Liver (tissue), 9 donors: ENCODE results near the gene ZNF846. TPM values are rescaled to one million over a fixed set of nuclear protein-coding genes. Genes with fewer than 3 reads are reported as not detected.
"Not testable (repeated sequence)": the region's sequence is repeated elsewhere in the genome, so short reads cannot be mapped to it uniquely, and the experiment has no call there.

ENCODE experiments used
- DNase-seq: peaks from one replicate; pipeline ENCODE4 v3.0.0-alpha.2; 2017; ENCODE audit warnings: low spot score
- H3K27ac ChIP-seq, 2 donors: one replicate each; pipeline ENCODE4 v1.7.0; 2013; ENCODE audit warnings: inconsistent platforms in 2 of 2, low read length in 2 of 2, control low read depth in 1 of 2, low read depth in 1 of 2, mild to moderate bottlenecking in 1 of 2
- H3K27me3 ChIP-seq, 4 donors: one replicate each; pipeline versions ENCODE4 v1.6.1 to v1.7.0; 2013; ENCODE audit warnings: low read length in 3 of 4, inconsistent platforms in 1 of 4, mild to moderate bottlenecking in 1 of 4, moderate library complexity in 1 of 4; ENCODE audit not compliant: control insufficient read depth in 4 of 4, insufficient read depth in 4 of 4
- H3K36me3 ChIP-seq, 4 donors: one replicate each; pipeline versions ENCODE4 v1.6.1 to v1.7.0; 2013; ENCODE audit warnings: low read length in 3 of 4, mild to moderate bottlenecking in 3 of 4, low read depth in 1 of 4, moderate library complexity in 1 of 4; ENCODE audit not compliant: control insufficient read depth in 4 of 4, insufficient read depth in 3 of 4
- H3K4me1 ChIP-seq, 4 donors: one replicate each; pipeline versions ENCODE4 v1.6.1 to v1.7.0; 2013; ENCODE audit warnings: low read length in 3 of 4, mild to moderate bottlenecking in 3 of 4, moderate library complexity in 1 of 4; ENCODE audit not compliant: control insufficient read depth in 4 of 4, insufficient read depth in 4 of 4
- H3K4me3 ChIP-seq, 3 donors: one replicate each; pipeline versions ENCODE4 v1.6.1 to v1.7.0; 2013; ENCODE audit warnings: low read length in 3 of 3, control low read depth in 1 of 3, low read depth in 1 of 3, mild to moderate bottlenecking in 1 of 3
- H3K9ac ChIP-seq, 2 donors: one replicate each; pipeline ENCODE4 v1.7.0; 2013; ENCODE audit warnings: low read length in 2 of 2, mild to moderate bottlenecking in 2 of 2, moderate library complexity in 2 of 2, control low read depth in 1 of 2, low read depth in 1 of 2
- H3K9me3 ChIP-seq, 4 donors: one replicate each; pipeline versions ENCODE4 v1.6.1 to v1.7.0; 2013; ENCODE audit warnings: low read length in 3 of 4; ENCODE audit not compliant: control insufficient read depth in 4 of 4
- ATF3 ChIP-seq: IDR thresholded peaks from 2 replicates; pipeline ENCODE4 v1.6.1; 2016; ENCODE audit warnings: antibody characterized with exemption
- EGR1 ChIP-seq, 2 donors: IDR thresholded peaks; 2 replicates each; pipeline ENCODE4 v1.6.1; 2016 to 2018; ENCODE audit warnings: antibody characterized with exemption in 2 of 2, low read depth in 2 of 2
- FOXA1 ChIP-seq: IDR thresholded peaks from 2 replicates; pipeline ENCODE4 v1.6.1; 2016; ENCODE audit warnings: antibody characterized with exemption
- FOXA2 ChIP-seq: IDR thresholded peaks from 2 replicates; pipeline ENCODE4 v1.6.1; 2016; ENCODE audit warnings: antibody characterized with exemption
- GABPA ChIP-seq, 2 donors: IDR thresholded peaks in 1 of 2; conservative IDR thresholded peaks in 1 of 2; 2 replicates each; pipeline ENCODE4 v1.6.1; 2016; ENCODE audit warnings: antibody characterized with exemption in 2 of 2, mild to moderate bottlenecking in 1 of 2, moderate library complexity in 1 of 2
- HNF4A ChIP-seq, 2 donors: conservative IDR thresholded peaks; 2 replicates each; pipeline ENCODE4 v1.6.1; 2016; ENCODE audit warnings: antibody characterized with exemption in 2 of 2, mild to moderate bottlenecking in 2 of 2
- HNF4G ChIP-seq: IDR thresholded peaks from 2 replicates; pipeline ENCODE4 v1.6.1; 2016; ENCODE audit warnings: antibody characterized with exemption
- MAX ChIP-seq: IDR thresholded peaks from 2 replicates; pipeline ENCODE4 v1.6.1; 2016; ENCODE audit warnings: antibody characterized with exemption
- NR2F2 ChIP-seq: IDR thresholded peaks from 2 replicates; pipeline ENCODE4 v1.6.1; 2016; ENCODE audit warnings: antibody characterized with exemption
- RAD21 ChIP-seq, 2 donors: IDR thresholded peaks; 2 replicates each; pipeline ENCODE4 v1.6.1; 2016; ENCODE audit warnings: antibody characterized with exemption in 2 of 2, mild to moderate bottlenecking in 2 of 2
- REST ChIP-seq: IDR thresholded peaks from 2 replicates; pipeline ENCODE4 v1.6.1; 2016; ENCODE audit warnings: antibody characterized with exemption, mild to moderate bottlenecking
- RXRA ChIP-seq, 2 donors: IDR thresholded peaks; 2 replicates each; pipeline ENCODE4 v1.6.1; 2017 to 2018; ENCODE audit warnings: antibody characterized with exemption in 2 of 2, mild to moderate bottlenecking in 1 of 2
- SP1 ChIP-seq: IDR thresholded peaks from 2 replicates; pipeline ENCODE4 v1.6.1; 2018; ENCODE audit warnings: antibody characterized with exemption, mild to moderate bottlenecking
- TAF1 ChIP-seq: conservative IDR thresholded peaks from 2 replicates; pipeline ENCODE4 v1.6.1; 2016; ENCODE audit warnings: antibody characterized with exemption, mild to moderate bottlenecking
- YY1 ChIP-seq: IDR thresholded peaks from 2 replicates; pipeline ENCODE4 v1.6.1; 2016; ENCODE audit warnings: antibody characterized with exemption, mild to moderate bottlenecking
- ZBTB33 ChIP-seq: IDR thresholded peaks from 2 replicates; pipeline ENCODE4 v1.6.1; 2016; ENCODE audit warnings: antibody characterized with exemption
- WGBS: extraction: QIAGEN DNeasy Blood & Tissue Kit; methylation state at CpG from one replicate; pipeline ENCODE4 v1.1.7; 2013; 5-methylcytosine and 5-hydroxymethylcytosine counted together
- polyA plus RNA-seq, 2 donors: library from polyadenylated mRNA; stranded (reverse) in 1 of 2; unstranded in 1 of 2; fragments of 200-250 nt in 1 of 2; fragments of >200 nt in 1 of 2; fragmentation: Nextera tagmentation in 1 of 2; extraction: Ambion mirVana in 1 of 2; gene quantifications; one replicate each; pipeline versions ENCODE4 v1.2.1 to v1.2.3, GENCODE V29; 2013 to 2015
- total RNA-seq, 2 donors: library from RNA; depleted of rRNA; stranded (reverse); fragments of >200 nt; gene quantifications; one replicate each; pipeline ENCODE4 v1.2.3, GENCODE V29; 2014
- TF ChIP-seq, protein P1 (sequence below): fragments of 150-350 bp; IDR thresholded peaks from 2 replicates; pipeline ENCODE4 v1.5.1; 2017; ENCODE audit warnings: improper control_type of control experiment, low read depth, low read length; ENCODE audit not compliant: missing input control
- donor health status: healthy.
- donor health status: healthy.
- donor health status: healthy.
- donor health status: healthy.
- donor health status: healthy.

The ZNF846 gene
- total and polyA plus RNA-seq, 4 donors = 1.6 to 9.4 (median 6.6) TPM

DNA sequence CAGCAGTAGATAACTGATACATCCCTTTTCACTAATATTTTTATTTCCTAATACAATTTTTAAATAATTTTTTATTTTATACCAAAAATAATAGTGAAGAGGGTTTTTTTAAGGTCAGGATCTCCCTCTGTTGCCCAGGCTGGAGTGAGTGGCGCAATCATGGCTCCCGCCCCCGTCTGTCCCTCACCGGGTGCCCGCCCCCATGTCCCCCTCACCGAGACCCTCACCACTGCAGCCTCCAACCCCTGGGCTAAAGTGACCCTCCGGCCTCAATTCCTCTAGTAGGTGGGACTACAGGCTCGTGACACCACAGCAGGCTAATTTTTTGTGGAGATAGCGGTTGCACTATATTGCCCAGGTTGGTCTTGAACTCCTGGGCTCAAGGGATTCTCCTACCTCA lies 17.8 kb upstream of the ZNF846 start (continued):
- TF ChIP-seq RXRA (IDR thresholded peaks at IDR 0.05) (no peak), EGR1 (IDR thresholded peaks at IDR 0.05; ENCODE audit: low read depth in 2 of 2) (no peak), SP1 (no peak), RAD21 (IDR thresholded peaks at IDR 0.05) (no peak), HNF4A (conservative IDR thresholded peaks at IDR 0.05) (no peak), NR2F2 (no peak), HNF4G (no peak), GABPA (IDR thresholded peaks at IDR 0.05 in 1 of 2, conservative IDR thresholded peaks at IDR 0.05 in 1 of 2) (no peak)

DNA sequence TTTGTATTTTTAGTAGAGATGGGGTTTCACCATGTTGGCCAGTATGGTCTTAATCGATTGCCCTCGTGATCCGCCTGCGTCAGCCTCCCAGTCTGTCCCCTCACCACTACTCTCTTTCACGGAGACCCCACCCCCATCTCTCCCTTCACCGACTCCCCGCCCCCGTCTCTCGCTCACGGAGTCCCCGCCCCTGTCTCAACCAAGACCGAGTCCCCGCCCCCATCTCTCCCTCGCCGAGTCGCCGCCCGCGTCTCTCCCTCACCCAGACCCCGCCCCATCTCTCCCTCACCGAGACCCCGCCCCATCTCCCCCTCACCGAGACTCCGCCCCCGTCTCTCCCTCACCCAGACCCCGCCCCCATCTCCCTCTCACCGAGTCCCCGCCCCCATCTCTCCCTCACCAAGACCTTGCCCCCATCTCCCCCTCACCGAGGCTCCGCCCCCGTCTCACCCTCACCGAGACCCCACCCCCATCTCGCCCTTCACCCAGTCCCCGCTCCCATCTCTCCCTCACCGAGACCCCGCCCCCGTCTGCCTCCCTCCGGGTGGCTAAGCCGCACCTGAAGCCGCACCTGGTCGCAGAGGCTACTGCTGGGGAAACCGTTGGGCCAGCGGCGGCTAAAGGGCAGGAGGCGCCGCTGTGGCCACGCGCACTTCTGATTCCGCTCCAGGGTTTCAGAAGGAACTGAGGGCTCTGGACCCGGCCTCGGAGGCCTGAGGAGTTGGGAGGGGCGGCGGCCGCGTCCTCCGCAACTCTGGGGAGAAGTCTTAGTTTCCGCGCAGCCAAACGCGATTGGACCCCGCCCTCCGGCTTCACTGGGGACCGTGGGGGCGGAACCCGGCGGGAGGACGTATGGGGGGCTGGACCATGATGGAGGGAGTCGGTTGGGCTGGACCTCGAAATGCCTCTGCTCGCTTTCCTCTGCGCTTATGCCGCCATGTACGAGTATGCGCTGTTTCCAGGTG lies 17.1 kb upstream of the ZNF846 start:
- Histone ChIP-seq H3K4me1 (peaks cover 4 to 14% (median 10%) of the 10 kb centered on the region in 4 donors), H3K9me3 (no peaks in the 10 kb centered on the region), H3K4me3 (peak overlapping the region; percentile 59 to 79 (median 63)), H3K27me3 (no peaks in the 10 kb centered on the region), H3K9ac (peak overlapping the region; percentile 66 to 74), H3K36me3 (no peaks in the 10 kb centered on the region), H3K27ac (peak overlapping the region; percentile 97 to 99)
- TF ChIP-seq RXRA (IDR thresholded peaks at IDR 0.05) (no peak), ZBTB33 (no peak), GABPA (IDR thresholded peaks at IDR 0.05 in 1 of 2, conservative IDR thresholded peaks at IDR 0.05 in 1 of 2) (peak in 1 of 2 donors; percentile 38), ATF3 (no peak), SP1 (peak; percentile 88), REST (peak; percentile 43), EGR1 (IDR thresholded peaks at IDR 0.05; ENCODE audit: low read depth in 2 of 2) (peak; percentile 20 to 64), MAX (no peak), FOXA1 (no peak), FOXA2 (no peak), YY1 (peak; percentile 51), HNF4G (no peak), HNF4A (conservative IDR thresholded peaks at IDR 0.05) (peak in 1 of 2 donors; percentile 27), NR2F2 (no peak), TAF1 (peak; percentile 50), RAD21 (IDR thresholded peaks at IDR 0.05) (peak; percentile 5 to 10)
- TF ChIP-seq, protein P1, sequence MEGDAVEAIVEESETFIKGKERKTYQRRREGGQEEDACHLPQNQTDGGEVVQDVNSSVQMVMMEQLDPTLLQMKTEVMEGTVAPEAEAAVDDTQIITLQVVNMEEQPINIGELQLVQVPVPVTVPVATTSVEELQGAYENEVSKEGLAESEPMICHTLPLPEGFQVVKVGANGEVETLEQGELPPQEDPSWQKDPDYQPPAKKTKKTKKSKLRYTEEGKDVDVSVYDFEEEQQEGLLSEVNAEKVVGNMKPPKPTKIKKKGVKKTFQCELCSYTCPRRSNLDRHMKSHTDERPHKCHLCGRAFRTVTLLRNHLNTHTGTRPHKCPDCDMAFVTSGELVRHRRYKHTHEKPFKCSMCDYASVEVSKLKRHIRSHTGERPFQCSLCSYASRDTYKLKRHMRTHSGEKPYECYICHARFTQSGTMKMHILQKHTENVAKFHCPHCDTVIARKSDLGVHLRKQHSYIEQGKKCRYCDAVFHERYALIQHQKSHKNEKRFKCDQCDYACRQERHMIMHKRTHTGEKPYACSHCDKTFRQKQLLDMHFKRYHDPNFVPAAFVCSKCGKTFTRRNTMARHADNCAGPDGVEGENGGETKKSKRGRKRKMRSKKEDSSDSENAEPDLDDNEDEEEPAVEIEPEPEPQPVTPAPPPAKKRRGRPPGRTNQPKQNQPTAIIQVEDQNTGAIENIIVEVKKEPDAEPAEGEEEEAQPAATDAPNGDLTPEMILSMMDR = no peak
- DNase-seq = peak; percentile 92
- 4% methylated on average over 74 of the region's 74 CpGs for WGBS

- not testable (repeated sequence) for H3K36me3 ChIP-seq, H3K9me3 ChIP-seq, H3K9ac ChIP-seq, H3K4me3 ChIP-seq, DNase-seq, H3K27ac ChIP-seq, H3K27me3 ChIP-seq
- WGBS = 77% methylated on average over 6 of the region's 6 CpGs
- H3K4me1 ChIP-seq = peaks cover 4 to 14% (median 10%) of the 10 kb centered on the region in 4 donors
These were observed 15.6 kb upstream of the ZNF846 start for GRCh38 chr19:9784163-9784496.
